Fibroblast of the conjunctiva (primary cell): ENCODE data around the gene PTH1R.

Experiments used
- DNase-seq: peaks from one replicate; pipeline ENCODE4 v3.0.0-alpha.2; 2010; ENCODE audit warnings: low read depth

PTH1R gene

DNA sequence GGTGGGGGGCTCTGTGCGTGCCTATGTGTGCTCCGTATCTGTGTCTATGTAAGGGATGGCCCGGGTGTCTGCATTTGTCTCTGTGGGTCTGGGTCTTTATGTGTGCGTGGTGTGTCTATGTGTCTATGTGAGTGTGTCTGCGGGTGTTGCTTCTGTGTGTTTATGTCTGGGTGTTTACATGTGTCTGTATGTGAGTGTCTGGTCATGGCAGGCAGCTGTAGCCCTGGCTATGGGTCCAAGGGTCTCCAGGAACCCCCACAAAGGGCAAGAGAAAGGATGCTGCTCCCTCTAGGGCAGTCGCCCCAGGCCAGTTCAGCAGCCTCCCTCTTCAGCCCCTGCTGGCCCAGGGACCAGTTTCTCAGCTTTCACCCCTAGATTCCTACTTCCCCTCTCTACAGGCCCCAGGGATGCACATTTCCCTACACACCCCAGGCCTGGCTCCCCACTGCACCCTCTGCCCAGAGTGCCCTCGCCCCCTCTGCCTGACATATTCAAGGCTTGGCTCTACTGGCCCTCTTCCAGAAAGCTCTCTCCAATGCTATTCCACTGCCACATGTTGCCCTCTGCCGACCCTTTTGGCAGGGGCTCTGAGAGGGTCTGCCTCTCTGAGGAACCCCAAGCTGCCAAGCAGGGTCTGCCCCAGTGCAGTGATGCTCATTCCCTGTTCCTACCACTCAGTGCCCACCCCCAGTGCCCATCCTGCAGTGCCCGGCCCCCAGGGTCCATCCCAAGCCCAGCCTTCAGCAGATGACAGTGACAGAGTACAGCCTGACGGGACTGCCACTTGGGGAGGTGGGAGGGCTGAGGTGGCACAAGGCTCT, 13.2 kb upstream of the PTH1R start:
- DNase-seq: no peak

DNA sequence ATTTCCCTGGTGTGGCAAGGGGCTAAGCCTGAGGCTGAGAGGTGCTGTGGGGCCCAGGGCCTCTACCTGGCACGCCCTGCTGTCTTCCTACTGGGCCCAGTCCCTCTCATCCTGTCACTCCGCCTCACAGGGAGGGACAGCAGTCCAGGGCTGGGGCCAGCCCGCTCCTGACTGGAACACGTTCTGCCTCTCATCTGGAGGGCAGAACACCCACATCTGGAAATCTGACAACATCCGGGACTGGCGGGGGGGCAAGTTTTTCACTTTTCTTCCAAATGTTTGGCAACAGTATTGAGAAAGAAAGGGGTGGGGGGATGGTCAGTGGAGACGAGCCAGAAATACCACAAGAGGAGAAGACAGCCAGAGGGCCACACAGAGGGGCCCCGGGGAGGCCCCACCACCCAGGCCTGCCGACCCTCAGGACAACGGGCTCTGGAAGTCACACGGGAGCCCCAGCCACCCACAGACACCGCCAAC, 12.5 kb upstream of the PTH1R start:
- DNase-seq: peak; percentile 66

DNA sequence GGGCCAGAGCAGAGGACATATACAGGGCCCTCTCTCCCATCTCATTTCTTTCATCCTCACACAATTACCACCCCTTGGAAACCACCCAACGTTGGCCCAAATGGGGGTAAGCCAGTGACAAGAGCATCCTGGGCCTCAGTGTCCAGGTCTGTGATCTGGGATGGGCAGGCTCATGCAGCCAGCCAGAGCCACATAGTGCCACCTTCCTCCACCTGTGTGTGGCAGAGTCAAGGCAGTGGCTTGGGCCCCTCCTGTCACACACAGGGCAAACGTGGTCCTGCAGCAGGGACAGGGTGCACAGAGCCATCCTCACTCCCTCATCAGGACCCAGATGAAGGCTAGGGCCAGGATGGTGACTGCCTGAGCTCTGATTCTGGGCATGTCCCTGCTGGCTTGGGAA, 12.0 kb upstream of the PTH1R start:
- DNase-seq: no peak

DNA sequence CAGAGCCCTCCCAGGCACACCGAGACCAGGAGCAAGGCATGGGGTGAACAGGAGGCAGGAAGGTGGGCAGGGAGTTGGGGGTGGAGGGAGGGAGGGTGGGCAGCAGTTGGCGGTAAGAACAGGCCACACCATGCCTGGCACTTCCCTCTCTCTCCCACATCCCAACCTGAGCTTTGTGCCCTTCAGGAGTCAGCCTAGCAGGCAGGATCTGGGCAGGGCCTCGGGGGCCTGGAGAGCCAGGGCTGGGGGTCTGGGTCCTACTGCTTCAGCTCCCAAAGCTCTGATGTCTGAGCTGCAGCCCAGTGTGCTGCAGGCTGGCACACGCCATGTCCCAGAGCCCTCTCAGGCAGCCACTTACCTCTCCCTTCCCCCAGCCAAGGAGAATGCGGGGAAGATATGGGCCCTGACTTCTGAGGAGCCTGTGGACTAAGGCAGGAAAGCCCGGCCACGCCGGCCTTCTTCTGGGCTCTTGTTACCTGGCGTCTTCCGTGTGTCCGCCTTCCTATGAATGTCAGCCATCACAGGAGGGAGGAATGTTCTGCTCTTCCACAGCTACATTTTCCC, 11.4 kb upstream of the PTH1R start:
- DNase-seq: no peak

DNA sequence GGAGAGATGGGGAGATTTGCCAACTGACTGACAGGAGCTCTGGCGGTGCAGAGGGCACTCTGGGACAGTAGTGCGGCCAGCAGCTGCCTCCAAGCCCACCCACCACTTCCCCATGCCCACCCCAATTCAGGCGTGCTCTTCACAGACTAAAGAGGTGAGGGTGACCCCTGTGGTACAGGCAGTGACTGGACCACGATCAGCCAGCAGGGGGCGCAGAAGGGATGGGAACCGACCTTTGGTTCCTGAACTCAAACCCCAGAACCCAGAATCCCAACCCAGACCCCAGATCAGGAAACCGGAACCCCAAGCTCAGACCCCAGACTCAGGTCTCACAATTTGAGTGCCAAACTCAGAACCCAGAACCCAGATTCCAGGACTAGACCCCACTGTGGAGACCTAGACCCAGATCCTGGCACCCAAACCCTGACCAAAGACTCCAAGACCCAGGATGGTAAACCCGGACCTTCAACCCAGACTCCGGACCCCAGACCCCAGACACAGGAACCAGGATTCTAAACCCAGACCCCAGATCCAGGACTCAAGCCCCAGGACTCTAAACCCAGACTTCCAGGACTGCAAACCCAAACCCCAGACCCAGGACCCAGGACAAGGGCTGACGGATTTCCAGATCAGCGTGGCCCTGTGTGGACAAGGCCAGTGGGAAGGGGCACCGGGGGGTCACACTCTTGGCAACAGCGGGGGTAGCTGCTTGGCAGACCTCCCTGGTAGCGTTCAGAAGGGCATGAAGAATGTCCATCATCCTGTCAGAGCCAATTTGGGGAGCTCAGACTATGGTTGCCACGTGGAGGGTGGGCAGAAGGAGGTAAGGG, 10.6 kb upstream of the PTH1R start:
- no peak for DNase-seq

DNA sequence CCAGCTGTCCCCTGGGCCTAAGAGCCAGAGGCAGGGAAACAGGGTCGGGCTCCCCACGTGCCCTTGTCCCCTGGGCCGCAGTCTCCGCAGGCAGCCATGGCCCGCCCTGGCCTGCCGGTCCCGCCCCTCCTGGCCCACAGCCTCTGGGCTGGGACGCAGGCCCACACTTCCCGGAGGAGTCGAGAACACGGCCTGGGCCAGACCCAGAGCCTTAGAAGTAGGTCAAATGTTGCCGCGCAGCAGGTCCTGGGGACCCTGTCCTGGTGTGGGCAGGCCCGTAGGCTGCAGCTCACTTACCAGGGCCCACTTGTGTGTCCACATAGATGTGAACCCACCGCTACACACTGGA, 10.0 kb upstream of the PTH1R start:
- peak; percentile 45 for DNase-seq

DNA sequence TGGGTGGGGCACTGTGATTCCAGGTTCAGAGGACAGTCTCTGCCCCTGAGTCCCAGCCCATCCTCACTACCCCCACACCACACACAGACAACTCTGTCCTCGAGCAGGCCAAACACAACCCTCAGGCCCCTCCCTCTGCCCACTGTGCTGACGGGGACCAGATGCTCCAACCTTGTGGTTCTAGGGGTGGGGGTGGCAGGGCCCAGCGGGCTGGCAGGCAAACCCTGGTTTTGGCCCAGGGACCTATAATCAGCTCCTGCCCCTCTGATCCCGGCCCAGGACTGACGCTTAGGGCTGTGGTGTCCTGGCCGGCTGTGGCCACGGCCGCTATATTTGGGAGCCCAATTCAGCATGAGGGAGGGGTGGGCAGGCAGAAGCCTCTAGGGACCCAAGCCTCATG, 9.2 kb upstream of the PTH1R start:
- DNase-seq: no peak

DNA sequence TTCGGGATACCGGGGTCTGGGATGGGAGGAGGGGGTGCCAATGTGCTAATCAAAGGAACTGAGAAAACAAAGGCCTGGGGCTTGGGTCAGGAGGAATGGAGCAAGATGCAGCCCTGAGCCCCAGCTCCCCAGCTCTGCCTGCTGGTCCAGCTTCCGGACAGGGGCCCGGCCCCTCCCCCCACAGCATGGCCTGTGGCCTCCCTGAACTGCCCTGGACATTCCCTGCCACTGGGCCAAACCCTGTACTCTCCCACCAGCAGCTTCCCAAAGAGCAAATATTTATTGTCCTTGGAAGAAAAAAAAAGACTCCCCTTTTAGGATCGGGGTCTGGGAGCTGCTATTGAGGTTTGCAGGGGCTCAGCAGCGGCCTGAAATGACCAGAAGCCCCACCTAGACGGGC, 8.6 kb upstream of the PTH1R start:
- DNase-seq: no peak

DNA sequence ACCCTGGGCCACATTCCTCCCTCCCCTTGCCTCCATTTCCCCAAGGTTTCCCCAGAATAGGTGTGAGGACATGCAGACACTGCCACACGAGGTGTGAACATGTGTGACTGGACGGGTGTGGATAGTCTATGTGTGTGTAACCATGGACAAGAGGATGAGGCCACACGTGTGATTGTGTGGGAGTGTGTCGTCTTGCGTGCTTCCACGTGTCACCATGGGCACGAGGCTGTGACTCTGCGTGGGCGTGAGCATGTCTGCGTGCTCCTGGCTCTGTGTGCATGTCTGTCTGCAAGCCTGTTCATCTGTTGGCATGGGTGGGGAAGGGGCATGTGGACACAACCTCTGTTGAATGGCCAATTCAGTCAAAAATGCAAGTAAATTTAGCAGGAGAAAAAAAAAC, 8.1 kb upstream of the PTH1R start:
- no peak for DNase-seq

DNA sequence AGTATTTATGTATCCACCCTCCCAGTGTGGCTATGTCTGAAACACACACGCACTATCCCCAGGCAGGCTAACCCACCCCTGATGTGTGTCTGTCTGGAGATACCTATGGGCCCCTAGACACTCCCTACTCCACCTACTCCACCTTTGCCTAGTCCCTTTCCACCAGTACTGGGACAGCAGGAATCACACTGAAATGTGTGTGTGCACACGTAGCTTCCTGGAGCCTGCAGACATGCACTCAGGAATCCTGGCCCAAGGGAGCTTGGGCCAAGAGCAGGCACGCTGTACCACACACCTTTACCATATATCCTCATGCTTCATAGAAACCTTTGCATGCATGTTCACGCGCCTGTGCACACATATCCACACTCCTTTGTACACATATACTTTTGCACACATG, 6.9 kb upstream of the PTH1R start:
- no peak for DNase-seq

DNA sequence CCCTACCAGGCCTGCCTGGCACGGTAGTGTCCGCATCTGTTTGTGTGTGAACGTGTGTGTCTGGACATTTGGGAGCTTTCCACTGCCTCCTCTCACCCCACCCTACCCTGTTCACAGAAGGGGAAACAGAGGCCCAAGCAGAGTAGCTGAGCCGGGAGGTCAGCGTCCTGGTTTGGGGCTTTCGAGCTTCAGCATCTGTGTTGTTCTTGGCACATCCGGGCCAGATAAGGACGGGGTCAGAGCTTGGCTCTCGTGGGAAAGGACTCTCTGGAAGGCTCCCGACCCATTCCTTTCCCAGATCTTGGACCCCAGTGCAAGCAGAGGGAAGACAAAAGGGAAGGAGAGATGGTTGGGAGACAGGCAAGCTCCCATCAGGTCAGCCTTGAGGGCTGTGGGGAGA, 6.3 kb upstream of the PTH1R start:
- DNase-seq: no peak

DNA sequence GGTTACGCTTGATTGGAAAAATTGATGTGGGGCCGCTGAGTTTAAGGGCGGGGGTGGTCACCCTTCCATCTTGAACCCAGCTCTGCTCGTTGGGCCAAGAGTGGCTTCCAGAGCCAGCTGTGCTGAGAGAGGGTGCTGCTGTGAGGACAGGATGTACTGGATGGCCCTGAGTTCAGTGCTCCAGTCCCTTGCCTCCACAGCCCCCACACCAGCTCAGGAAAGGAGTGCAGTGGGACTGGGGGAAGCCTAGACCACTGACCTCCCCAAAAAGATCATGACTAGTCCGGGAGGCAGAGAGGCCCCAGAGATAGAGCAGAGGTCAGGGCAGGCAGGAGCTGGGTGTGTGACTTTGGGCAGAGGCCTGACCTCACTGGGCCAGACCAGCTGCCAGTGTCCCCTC, 4.0 kb upstream of the PTH1R start:
- no peak for DNase-seq

DNA sequence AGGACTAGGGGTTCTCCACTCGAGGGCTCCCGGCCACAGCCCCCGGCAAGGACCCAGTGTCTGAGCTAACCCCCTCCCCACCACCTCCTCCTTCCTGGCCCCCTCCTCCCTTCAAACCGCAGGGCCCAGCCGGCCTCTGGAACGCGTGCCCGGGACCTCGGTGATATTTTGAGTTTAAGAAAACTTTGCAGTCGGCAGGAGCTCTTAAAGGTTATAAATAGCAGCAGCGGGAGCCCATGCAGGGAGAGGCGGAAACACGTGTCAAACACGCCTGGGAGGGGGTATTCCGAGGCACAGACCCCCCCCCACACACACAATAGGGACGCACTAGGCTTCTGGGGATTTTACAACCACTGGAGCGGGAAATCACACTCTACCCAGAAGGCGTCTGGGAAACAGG, 3.1 kb upstream of the PTH1R start:
- DNase-seq: no peak

DNA sequence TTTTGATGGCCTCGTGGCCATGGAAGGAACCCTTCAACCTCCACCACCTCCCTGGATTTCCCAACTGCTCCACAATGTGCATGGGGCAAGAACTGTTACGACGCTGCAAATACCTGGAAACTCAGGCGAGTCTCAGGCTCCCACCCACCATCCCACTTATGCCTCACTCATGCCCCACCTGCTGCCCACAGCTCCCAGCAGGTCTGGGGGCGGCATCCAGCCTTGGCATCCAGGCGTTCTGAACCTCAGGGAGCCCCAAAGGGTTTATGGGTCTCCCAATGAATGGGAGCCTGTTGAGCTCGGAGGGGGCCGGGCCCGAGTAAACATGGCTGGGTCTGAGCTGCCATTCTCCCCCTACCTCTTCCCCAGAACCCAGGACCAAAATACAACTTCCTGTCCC, 2.0 kb upstream of the PTH1R start:
- no peak for DNase-seq

DNA sequence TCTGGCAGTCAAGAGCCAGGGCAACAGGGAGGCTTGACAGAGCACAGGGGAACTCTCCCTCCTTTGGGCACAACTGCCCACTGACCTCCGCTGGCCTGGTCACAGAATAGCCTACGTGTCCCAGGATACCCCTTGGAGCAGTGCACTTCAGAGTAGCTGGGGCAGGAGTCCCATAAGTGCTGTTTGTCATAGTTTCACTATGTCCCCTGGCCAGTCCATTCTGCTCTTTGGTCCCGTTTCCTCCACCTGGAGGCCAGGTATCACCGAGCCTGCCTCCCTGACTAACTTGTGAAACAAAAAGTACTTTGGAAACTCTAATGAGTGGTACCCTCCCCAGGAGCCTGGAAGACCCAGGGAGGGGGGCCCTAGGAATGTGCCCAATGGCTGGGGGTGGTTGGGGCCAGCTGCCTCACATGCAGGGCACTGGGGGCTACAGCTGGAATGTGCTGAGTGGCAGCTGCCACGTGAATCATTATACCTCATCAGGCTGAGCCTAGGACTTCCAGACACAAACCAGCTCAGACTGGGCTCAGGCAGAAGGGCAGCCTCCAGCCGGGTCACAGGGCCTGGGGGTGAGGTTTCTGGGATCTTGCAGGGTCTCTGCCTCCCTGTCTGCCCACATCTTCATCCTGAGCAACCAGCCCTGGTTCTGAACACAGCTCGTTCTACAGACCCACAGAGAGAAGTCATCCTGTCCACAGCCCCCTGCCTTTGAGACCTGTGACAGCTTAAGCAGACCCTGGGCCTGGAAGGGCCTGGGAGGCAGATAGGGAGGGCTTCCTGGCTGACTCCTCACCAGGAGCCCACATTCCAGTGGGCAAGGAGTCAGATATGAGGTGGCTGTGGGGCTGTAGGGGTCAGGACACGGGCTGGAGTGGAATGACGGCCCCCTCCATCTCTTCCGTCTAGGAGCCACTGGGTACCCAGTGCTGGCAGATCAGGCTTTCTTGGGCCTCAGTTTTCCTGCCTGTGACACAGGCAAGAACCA, 914 bp upstream of the PTH1R start:
- no peak for DNase-seq

DNA sequence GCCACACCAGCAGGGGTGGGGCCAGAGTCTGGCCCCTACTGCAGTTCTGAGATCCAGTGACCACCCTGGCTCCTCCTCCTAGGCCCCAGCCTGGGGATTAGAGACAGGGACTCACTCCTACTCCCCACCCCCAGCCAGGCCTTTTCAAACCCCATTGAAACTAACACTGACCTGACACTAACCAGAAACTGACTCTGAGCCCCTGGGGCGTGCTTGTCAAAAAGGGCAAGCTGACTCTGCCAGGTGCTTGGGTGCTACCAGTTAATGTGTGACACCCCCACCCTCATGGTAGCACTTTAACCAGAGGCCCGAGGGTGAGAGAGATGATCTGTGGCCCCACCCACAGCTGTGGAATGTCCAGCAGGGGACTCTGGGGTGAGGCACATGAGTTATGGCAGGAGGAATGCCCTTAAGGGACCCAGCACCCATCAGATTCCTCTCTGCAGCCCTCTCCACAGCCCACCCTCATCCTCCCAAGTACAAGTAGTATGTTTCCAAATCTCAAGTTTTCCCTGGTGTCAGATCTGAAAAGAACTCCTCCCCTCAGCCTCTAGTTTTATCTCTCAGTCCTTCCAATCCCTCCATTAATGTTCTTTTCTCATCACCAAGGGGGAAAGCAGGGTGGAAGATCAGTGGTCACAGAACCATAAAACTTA, 1.4 kb downstream of the PTH1R start:
- no peak for DNase-seq

DNA sequence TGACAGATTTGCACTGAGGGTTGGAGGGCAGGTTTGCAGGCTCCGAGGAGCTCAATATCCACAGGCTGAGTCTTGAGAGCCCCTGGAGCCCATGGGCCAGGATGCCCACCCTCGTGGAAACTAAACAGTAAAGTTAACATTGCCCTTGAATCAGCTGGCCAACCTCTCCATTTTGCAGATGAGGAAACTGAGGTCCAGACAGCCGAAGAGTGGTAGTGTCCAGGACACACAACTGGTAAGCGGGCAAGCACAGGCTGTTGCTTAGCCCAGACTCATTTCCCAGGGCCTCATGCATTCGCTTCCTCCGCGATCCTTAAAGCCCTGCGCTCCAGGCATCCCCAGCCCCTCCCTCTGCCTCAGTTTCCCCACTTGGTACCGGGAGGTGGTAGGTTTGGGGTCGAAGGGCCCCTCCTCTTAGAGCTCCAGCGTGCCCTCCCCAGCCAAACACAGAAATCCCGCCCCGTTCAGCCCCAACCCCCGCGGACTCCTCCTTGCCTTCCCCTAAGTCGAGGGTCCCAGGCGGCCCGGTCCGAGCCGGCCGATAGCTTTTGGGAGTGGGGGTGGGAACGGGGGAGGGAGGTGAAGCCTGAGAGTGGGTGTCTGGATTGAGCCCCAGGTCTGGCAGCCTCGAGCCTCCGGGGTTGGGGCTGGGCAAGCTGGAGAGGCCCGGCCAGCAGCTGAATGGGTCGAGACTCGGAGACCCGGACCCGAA, 3.5 kb downstream of the PTH1R start:
- no peak for DNase-seq

DNA sequence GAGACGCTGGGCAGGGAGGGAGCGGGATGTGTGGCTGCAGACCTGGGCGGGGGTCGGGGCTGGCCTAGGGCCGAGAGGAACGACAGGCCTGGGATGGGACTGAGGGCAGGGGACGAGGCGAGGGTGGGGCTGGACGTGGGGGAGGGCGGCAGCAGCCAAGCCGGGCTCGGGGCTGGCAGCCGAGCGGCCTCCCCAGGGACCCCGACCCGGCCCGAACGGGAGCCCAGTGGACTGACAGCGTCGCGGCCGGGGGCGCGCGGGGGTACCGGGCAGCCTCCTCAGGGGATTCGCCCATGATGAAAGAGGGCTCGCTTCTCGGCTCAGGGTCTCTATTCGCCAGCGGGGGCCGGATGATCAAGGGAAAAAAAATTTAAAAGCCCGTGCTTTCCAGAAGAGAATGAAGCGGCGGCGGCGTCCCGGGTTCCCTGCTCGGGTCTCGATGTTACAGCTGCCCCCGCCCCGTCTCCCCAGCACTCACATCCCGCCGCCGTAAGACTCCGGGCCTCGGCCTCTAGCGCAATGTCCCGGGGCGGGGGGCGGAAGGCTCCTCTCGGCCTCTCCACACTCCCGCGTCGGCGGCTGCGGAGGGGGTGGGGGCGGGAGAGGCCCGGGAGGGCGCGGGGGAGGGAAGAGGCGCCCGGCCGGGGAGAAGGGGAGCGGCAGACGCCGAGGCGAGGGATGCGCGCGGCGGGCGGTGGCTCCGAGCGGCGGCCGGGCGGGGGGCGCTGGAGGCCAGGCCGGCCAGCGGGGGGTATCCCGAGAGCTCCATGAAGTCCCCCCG, 4.3 kb downstream of the PTH1R start:
- no peak for DNase-seq

DNA sequence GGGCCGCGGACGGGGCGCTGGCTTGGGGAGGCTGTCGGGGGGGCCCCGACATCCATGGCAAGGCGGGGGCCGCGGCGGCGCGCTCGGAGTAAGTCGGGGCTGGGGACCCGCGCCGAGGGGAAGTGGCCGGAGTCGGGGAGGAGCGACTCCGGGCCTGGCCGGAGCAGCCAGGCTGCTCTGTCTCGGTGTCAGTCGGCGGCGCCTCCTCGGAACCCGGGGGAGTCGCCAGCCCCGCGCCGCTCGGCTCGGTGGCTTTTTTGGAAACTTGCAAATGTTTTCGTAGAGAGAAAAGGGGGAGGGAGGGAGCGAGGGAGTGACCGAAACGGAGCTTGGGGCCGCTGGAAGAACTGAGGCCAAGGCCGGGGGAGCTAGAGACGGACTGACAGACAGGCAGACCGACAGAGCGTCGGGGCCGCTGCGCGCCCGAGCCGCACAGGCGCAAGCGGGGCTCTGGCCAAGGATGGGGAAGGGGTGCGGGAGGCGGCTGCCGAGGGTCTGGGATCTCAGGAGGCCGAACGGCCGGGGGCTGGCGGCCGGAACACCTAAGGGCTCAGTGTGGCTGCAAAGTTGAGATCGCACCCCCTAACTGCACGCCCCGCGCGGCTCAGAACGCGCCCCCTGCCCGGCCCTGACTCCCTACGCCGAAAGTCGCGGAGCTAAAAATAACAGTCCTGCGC, 5.0 kb downstream of the PTH1R start:
- no peak for DNase-seq
